Thyroid gland (tissue), 4 donors: ENCODE results near the gene GUCA2A.
A peak's percentile ranks its signal among the peaks of the same experiment; 100 is the strongest.

Experiments used
- CTCF ChIP-seq, 6 experiments: fragments of 200-600 bp in 3 of 6; fragments of 450-650 bp in 3 of 6; sonication (generic) in 3 of 6; IDR thresholded peaks; one replicate each; pipeline ENCODE4 v1.5.1; 2016 to 2019; ENCODE audit warnings: antibody characterized with exemption in 6 of 6, mild to moderate bottlenecking in 2 of 6, inconsistent platforms in 1 of 6, moderate library complexity in 1 of 6
- POLR2A ChIP-seq, 2 donors: fragments of 450-650 bp; IDR thresholded peaks; one replicate each; pipeline ENCODE4 v1.6.1; 2017; ENCODE audit warnings: antibody characterized with exemption in 2 of 2, mild to moderate bottlenecking in 2 of 2, moderate library complexity in 1 of 2

GRCh38 chr1:42176902-42177519 is 12.5 kb upstream of the GUCA2A start:
- peak; percentile 48 to 65 (median 58) for TF ChIP-seq CTCF (IDR thresholded peaks at IDR 0.05)
- no peak for TF ChIP-seq POLR2A (IDR thresholded peaks at IDR 0.05)
